HepG2 (cell line): Measurements from ENCODE around the gene C5orf34. TPM values are rescaled to one million over a fixed set of nuclear protein-coding genes. Genes with fewer than 3 reads are reported as not detected.

Experiments
- ARNT ChIP-seq: fragments of 450-650 bp; IDR thresholded peaks from 2 replicates; pipeline ENCODE4 v1.6.1; 2017
- GLMP ChIP-seq: sonication (generic); formaldehyde crosslinking; IDR thresholded peaks from 2 replicates; pipeline ENCODE4 v1.9.0; 2021; ENCODE audit warnings: missing genetic modification reagents, mild to moderate bottlenecking, borderline replicate concordance
- HDAC1 ChIP-seq: sonication (generic); formaldehyde crosslinking; IDR thresholded peaks from 2 replicates; pipeline ENCODE4 v1.5.1; 2020; ENCODE audit warnings: mild to moderate bottlenecking, missing genetic modification reagents
- HNF4G ChIP-seq, 2 experiments: sonication (generic) in 1 of 2; formaldehyde crosslinking in 1 of 2; IDR thresholded peaks; 2 replicates each; pipeline versions ENCODE4 v1.4.0 to v1.6.1; 2011 to 2020; ENCODE audit warnings: borderline replicate concordance in 2 of 2, low read depth in 2 of 2, mild to moderate bottlenecking in 2 of 2, low read length in 1 of 2, missing genetic modification reagents in 1 of 2, moderate library complexity in 1 of 2
- SIX1 ChIP-seq: sonication (generic); formaldehyde crosslinking; IDR thresholded peaks from 2 replicates; pipeline ENCODE4 v1.4.0; 2020; ENCODE audit warnings: missing genetic modification reagents, borderline replicate concordance
- TARDBP ChIP-seq: sonication (generic); formaldehyde crosslinking; IDR thresholded peaks from 2 replicates; pipeline ENCODE4 v1.8.0; 2022; ENCODE audit warnings: mild to moderate bottlenecking, missing genetic modification reagents
- TFAP4 ChIP-seq: sonication (generic); IDR thresholded peaks from 2 replicates; pipeline ENCODE4 v1.6.1; 2016; ENCODE audit warnings: low read depth, borderline replicate concordance
- ZBTB10 ChIP-seq: sonication (generic); formaldehyde crosslinking; IDR thresholded peaks from 2 replicates; pipeline ENCODE4 v1.4.0; 2020; ENCODE audit warnings: missing genetic modification reagents, borderline replicate concordance
- ZFP90 ChIP-seq: sonication (generic); formaldehyde crosslinking; IDR thresholded peaks from 2 replicates; pipeline ENCODE4 v1.8.0; 2022; ENCODE audit warnings: missing genetic modification reagents, mild to moderate bottlenecking, inconsistent platforms, borderline replicate concordance
- ZNF142 ChIP-seq: sonication (generic); formaldehyde crosslinking; IDR thresholded peaks from 2 replicates; pipeline ENCODE4 v1.4.0; 2020; ENCODE audit warnings: missing genetic modification reagents
- ZNF3 ChIP-seq: IDR thresholded peaks from 2 replicates; pipeline ENCODE4 v1.7.0; 2017; ENCODE audit warnings: inconsistent platforms
- ZNF605 ChIP-seq: sonication (generic); formaldehyde crosslinking; IDR thresholded peaks from 2 replicates; pipeline ENCODE4 v1.8.0; 2022; ENCODE audit warnings: mild to moderate bottlenecking, missing genetic modification reagents
- polyA plus RNA-seq, 8 experiments: library from polyadenylated mRNA; depleted of rRNA in 3 of 8; stranded (reverse) in 7 of 8; unstranded in 1 of 8; fragments of >200 nt; fragmentation: Illumina TruSeq in 4 of 8; extraction: Trizol in 4 of 8; gene quantifications; 2 replicates each; pipeline versions ENCODE4 v1.2.1 to v1.2.3, GENCODE V29; 2011 to 2016; ENCODE audit warnings: low read depth in 4 of 8, missing spikeins in 1 of 8, mixed read lengths in 1 of 8; ENCODE audit not compliant: insufficient read depth in 1 of 8
- total RNA-seq, 5 experiments: library from RNA; depleted of rRNA; stranded (reverse); fragments of >200 nt; fragmentation: Illumina TruSeq; extraction: Trizol; gene quantifications; 2 replicates each; pipeline ENCODE4 v1.2.3, GENCODE V29; 2016; ENCODE audit warnings: low read depth in 1 of 5
- TF ChIP-seq, protein P1 (sequence below): sonication (generic); formaldehyde crosslinking; IDR thresholded peaks from 2 replicates; pipeline ENCODE4 v1.4.0; 2020; ENCODE audit warnings: missing genetic modification reagents

Gene C5orf34
- total and polyA plus RNA-seq, 2 of the 13 experiments (the other 11 are each of a cell fraction or from before 2014, with no cell fraction given): 3.2 to 6.4 TPM

GRCh38 chr5:43483298-43484105 is 31.4 kb downstream of the C5orf34 start, which contains the start of gene TMEM267 (continued):
- TF ChIP-seq TFAP4 (no peak), ARNT (no peak), ZNF3 (CRISPR knock-in tag) (no peak), HDAC1 (CRISPR knock-in tag) (peak; percentile 72), ZFP90 (no peak; the same call in 1 of the 2 replicates), ZNF605 (CRISPR knock-in tag) (peak; percentile 73; the same call in 1 of the 2 replicates), GLMP (CRISPR knock-in tag) (no peak), ZNF142 (CRISPR knock-in tag) (no peak), ZBTB10 (peak; percentile 62; the same call in 1 of the 2 replicates), HNF4G (IDR thresholded peaks at IDR 0.05; ENCODE audit: borderline replicate concordance, low read depth, low read length) (no peak), HNF4G (CRISPR knock-in tag; IDR thresholded peaks at IDR 0.05; ENCODE audit: borderline replicate concordance, low read depth) (no peak), SIX1 (no peak), TARDBP (CRISPR knock-in tag) (peak; percentile 76; the same call in 1 of the 2 replicates)
- TF ChIP-seq, protein P1, sequence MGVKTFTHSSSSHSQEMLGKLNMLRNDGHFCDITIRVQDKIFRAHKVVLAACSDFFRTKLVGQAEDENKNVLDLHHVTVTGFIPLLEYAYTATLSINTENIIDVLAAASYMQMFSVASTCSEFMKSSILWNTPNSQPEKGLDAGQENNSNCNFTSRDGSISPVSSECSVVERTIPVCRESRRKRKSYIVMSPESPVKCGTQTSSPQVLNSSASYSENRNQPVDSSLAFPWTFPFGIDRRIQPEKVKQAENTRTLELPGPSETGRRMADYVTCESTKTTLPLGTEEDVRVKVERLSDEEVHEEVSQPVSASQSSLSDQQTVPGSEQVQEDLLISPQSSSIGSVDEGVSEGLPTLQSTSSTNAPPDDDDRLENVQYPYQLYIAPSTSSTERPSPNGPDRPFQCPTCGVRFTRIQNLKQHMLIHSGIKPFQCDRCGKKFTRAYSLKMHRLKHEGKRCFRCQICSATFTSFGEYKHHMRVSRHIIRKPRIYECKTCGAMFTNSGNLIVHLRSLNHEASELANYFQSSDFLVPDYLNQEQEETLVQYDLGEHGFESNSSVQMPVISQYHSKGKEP: no peak
